ENCODE measurements around the gene MCF2L2. TPM values are rescaled to one million over a fixed set of nuclear protein-coding genes. Genes with fewer than 3 reads are reported as not detected.

The MCF2L2 gene
- total RNA-seq, 1 donor from 2014 or later, result 2.7 TPM

DNA sequence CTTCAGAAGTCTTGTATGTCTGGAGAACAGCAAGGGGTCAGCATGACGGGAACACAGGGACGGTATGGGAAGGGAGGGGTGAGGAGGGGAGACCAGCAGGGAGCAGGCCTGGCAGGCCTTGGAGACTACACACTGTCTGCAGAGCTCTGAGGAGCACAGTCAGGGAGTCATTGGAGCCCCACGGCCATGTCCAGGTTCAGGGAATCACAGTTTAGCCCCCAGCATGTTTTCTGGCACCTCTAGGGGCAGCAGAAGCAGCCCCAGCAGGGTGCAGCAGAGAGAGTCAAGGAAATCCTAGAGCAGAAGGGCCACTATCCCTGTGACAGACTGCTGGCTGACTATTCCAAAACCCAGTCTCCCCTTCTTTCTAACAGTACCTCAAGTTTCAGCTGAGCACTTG, 269.1 kb downstream of the MCF2L2 start:
- H3K4me3 Mint-ChIP-seq, result no peak overlapping the region
- no peak overlapping the region for H3K27ac Mint-ChIP-seq
- peaks cover 9% of the 10 kb centered on the region for H3K4me1 Mint-ChIP-seq (ENCODE audit: unreplicated experiment)
- H3K36me3 Mint-ChIP-seq, result no peaks in the 10 kb centered on the region
- H3K9me3 Mint-ChIP-seq, result no peaks in the 10 kb centered on the region
- peaks cover 14% of the 10 kb centered on the region for H3K27me3 Mint-ChIP-seq
- TF ChIP-seq, protein P1, sequence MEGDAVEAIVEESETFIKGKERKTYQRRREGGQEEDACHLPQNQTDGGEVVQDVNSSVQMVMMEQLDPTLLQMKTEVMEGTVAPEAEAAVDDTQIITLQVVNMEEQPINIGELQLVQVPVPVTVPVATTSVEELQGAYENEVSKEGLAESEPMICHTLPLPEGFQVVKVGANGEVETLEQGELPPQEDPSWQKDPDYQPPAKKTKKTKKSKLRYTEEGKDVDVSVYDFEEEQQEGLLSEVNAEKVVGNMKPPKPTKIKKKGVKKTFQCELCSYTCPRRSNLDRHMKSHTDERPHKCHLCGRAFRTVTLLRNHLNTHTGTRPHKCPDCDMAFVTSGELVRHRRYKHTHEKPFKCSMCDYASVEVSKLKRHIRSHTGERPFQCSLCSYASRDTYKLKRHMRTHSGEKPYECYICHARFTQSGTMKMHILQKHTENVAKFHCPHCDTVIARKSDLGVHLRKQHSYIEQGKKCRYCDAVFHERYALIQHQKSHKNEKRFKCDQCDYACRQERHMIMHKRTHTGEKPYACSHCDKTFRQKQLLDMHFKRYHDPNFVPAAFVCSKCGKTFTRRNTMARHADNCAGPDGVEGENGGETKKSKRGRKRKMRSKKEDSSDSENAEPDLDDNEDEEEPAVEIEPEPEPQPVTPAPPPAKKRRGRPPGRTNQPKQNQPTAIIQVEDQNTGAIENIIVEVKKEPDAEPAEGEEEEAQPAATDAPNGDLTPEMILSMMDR (conservative IDR thresholded peaks at IDR 0.05), result peak; percentile 35
- DNase-seq (ENCODE audit: extremely low spot score, unreplicated experiment), result no peak

DNA sequence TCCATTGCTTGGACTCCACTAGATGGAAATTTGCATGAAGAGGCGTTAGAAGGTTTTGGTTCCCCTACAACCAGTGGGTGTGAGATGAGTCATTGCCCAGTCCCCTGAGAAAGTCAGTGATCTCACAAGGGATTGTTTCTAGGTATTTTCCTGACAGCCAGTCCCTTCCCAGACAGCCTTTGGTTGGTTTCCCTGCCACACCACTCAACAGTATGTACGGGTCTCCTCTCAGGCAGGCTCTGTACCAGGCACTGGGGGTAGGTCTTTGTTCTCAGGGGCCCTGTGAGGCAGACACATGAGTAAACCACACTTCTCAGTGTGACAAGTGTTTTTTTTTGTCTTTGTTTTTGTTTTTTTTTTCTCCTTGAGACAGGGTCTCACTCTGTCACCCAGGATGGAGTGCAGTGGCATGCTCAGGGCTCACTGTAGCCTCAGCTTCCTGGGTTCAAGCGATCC, 269.8 kb downstream of the MCF2L2 start:
- Mint-ChIP-seq H3K27me3 (peaks cover 14% of the 10 kb centered on the region), H3K9me3 (no peaks in the 10 kb centered on the region), H3K36me3 (no peaks in the 10 kb centered on the region), H3K4me3 (no peak overlapping the region), H3K27ac (no peak overlapping the region), H3K4me1 (ENCODE audit: unreplicated experiment) (peaks cover 9% of the 10 kb centered on the region)
- DNase-seq (ENCODE audit: extremely low spot score, unreplicated experiment), result no peak
- TF ChIP-seq, protein P1 (conservative IDR thresholded peaks at IDR 0.05), result no peak

DNA sequence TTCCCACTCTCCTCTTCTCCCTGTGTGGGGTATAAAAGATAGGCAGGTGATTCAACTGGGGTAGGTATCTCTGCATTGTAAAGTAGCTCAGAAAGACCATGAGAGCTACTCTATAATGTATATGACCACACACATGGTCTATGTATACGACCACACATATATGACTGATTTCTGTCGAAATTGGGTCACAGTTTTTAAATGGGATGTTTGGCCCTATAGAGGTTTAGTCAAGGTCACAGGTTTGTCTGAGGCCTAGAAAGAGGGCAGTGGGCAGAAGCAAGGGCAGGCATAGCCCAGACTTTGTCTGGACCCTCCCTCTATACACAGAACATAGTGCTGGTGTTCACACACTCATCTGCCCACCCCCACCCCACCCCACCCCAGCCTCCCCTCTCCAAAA, 270.3 kb downstream of the MCF2L2 start:
- Mint-ChIP-seq H3K4me3 (no peak overlapping the region), H3K27ac (no peak overlapping the region), H3K4me1 (ENCODE audit: unreplicated experiment) (peaks cover 9% of the 10 kb centered on the region), H3K27me3 (peaks cover 14% of the 10 kb centered on the region), H3K36me3 (no peaks in the 10 kb centered on the region), H3K9me3 (no peaks in the 10 kb centered on the region)
- DNase-seq (ENCODE audit: extremely low spot score, unreplicated experiment), result no peak
- TF ChIP-seq, protein P1 (conservative IDR thresholded peaks at IDR 0.05), result no peak

DNA sequence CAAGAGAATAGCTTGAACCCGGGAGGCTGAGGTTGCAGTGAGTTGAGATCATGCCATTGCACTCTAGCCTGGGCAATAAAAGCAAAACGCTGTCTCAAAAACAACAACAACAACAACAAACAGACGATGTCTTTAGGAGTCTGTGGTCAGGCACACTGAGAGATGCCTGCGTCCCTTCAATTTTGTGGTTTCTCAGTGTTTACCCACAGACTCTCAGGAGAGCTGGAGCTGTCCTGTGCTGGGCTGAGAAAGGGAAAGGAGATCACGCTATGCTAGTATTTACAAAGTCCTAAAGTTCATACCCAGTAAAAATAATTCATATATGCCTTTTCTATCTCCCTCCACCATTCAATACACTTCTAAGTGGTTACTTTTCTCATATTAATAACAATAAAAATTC, 272.2 kb downstream of the MCF2L2 start:
- peaks cover 6% of the 10 kb centered on the region for H3K4me1 Mint-ChIP-seq (ENCODE audit: unreplicated experiment)
- H3K27ac Mint-ChIP-seq, result no peak overlapping the region
- no peak overlapping the region for H3K4me3 Mint-ChIP-seq
- no peak for DNase-seq (ENCODE audit: extremely low spot score, unreplicated experiment)
- no peaks in the 10 kb centered on the region for H3K36me3 Mint-ChIP-seq
- peaks cover 3% of the 10 kb centered on the region for H3K27me3 Mint-ChIP-seq
- H3K9me3 Mint-ChIP-seq, result no peaks in the 10 kb centered on the region
- TF ChIP-seq, protein P1 (conservative IDR thresholded peaks at IDR 0.05), result no peak

DNA sequence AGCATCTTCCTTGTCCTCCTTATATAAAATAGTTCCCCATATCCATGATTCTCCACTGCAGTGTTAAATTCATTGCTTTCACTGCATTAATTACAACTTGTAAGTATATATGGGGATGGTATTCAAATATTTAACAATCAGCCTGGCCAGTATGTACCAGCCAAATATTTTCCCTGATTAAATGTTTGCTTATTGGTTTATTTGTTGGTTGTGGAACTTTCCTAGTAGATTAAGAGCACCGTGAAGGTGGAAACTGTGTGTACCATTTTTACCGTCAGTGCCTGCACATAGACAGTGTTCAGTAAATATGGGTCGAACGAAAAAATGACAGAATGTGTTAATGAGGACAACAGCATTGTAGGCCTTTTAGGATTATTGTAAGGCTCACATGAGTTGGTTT, 272.9 kb downstream of the MCF2L2 start:
- no peak overlapping the region for H3K27ac Mint-ChIP-seq
- H3K27me3 Mint-ChIP-seq, result peaks cover 3% of the 10 kb centered on the region
- TF ChIP-seq, protein P1 (conservative IDR thresholded peaks at IDR 0.05), result no peak
- DNase-seq (ENCODE audit: extremely low spot score, unreplicated experiment), result no peak
- H3K4me1 Mint-ChIP-seq (ENCODE audit: unreplicated experiment), result peaks cover 6% of the 10 kb centered on the region
- H3K4me3 Mint-ChIP-seq, result no peak overlapping the region
- H3K36me3 Mint-ChIP-seq, result no peaks in the 10 kb centered on the region
- no peaks in the 10 kb centered on the region for H3K9me3 Mint-ChIP-seq

Data from type B pancreatic cell (in vitro differentiated cells).